ENCODE data around the gene TMEFF1.
"Not testable (repeated sequence)": the region's sequence is repeated elsewhere in the genome, so short reads cannot be mapped to it uniquely, and the experiment has no call there.

The TMEFF1 gene

GRCh38 chr9:100437860-100438805 lies 34.8 kb upstream of the TMEFF1 start:
- Histone ChIP-seq H3K36me3 (ENCODE audit: insufficient read depth, low read depth, low read length) (peaks cover 9% of the 10 kb centered on the region; the same call in 1 of the 2 replicates), H3K4me3 (ENCODE audit: low read length) (no peak overlapping the region), H3K27ac (ENCODE audit: low read length) (no peak overlapping the region), H3K9me3 (ENCODE audit: insufficient read depth, low read depth, low read length) (no peaks in the 10 kb centered on the region), H3K9ac (ENCODE audit: low read depth, low read length) (no peak overlapping the region), H3K4me1 (ENCODE audit: insufficient read depth, low read length) (peaks cover 5% of the 10 kb centered on the region; the same call in 1 of the 2 replicates), H3K27me3 (ENCODE audit: insufficient read depth, low read length) (no peaks in the 10 kb centered on the region)

GRCh38 chr9:100440071-100440470 lies 32.9 kb upstream of the TMEFF1 start:
- Histone ChIP-seq H3K27me3 (ENCODE audit: insufficient read depth, low read length) (no peaks in the 10 kb centered on the region), H3K4me3 (ENCODE audit: low read length) (no peak overlapping the region), H3K36me3 (ENCODE audit: insufficient read depth, low read depth, low read length) (peaks cover 24% of the 10 kb centered on the region), H3K27ac (ENCODE audit: low read length) (no peak overlapping the region), H3K4me1 (ENCODE audit: insufficient read depth, low read length) (peaks cover 5% of the 10 kb centered on the region; the same call in 1 of the 2 replicates), H3K9ac (ENCODE audit: low read depth, low read length) (no peak overlapping the region), H3K9me3 (ENCODE audit: insufficient read depth, low read depth, low read length) (no peaks in the 10 kb centered on the region)

- H3K9ac ChIP-seq (ENCODE audit: low read depth, low read length); H3K9me3 ChIP-seq (ENCODE audit: insufficient read depth, low read depth, low read length); H3K27me3 ChIP-seq (ENCODE audit: insufficient read depth, low read length); H3K27ac ChIP-seq (ENCODE audit: low read length); H3K4me1 ChIP-seq (ENCODE audit: insufficient read depth, low read length); H3K4me3 ChIP-seq (ENCODE audit: low read length): not testable (repeated sequence)
- peaks cover 25% of the 10 kb centered on the region for H3K36me3 ChIP-seq (ENCODE audit: insufficient read depth, low read depth, low read length)
These were observed 32.5 kb upstream of the TMEFF1 start for GRCh38 chr9:100440487-100440886.

- Histone ChIP-seq H3K36me3 (ENCODE audit: insufficient read depth, low read depth, low read length) (peaks cover 31% of the 10 kb centered on the region), H3K27ac (ENCODE audit: low read length) (no peak overlapping the region), H3K4me3 (ENCODE audit: low read length) (no peak overlapping the region), H3K4me1 (ENCODE audit: insufficient read depth, low read length) (peaks cover 8% of the 10 kb centered on the region; the same call in 1 of the 2 replicates), H3K9ac (ENCODE audit: low read depth, low read length) (no peak overlapping the region), H3K27me3 (ENCODE audit: insufficient read depth, low read length) (no peaks in the 10 kb centered on the region), H3K9me3 (ENCODE audit: insufficient read depth, low read depth, low read length) (no peaks in the 10 kb centered on the region)
These were observed 31.0 kb upstream of the TMEFF1 start for GRCh38 chr9:100441911-100442361.

- no peak overlapping the region for H3K27ac ChIP-seq (ENCODE audit: low read length)
- no peaks in the 10 kb centered on the region for H3K27me3 ChIP-seq (ENCODE audit: insufficient read depth, low read length)
- peaks cover 34% of the 10 kb centered on the region for H3K36me3 ChIP-seq (ENCODE audit: insufficient read depth, low read depth, low read length)
- H3K9me3 ChIP-seq (ENCODE audit: insufficient read depth, low read depth, low read length) = no peaks in the 10 kb centered on the region
- no peak overlapping the region for H3K9ac ChIP-seq (ENCODE audit: low read depth, low read length)
- H3K4me3 ChIP-seq (ENCODE audit: low read length) = no peak overlapping the region
- H3K4me1 ChIP-seq (ENCODE audit: insufficient read depth, low read length) = peaks cover 9% of the 10 kb centered on the region; the same call in 1 of the 2 replicates
These were observed 28.9 kb upstream of the TMEFF1 start for GRCh38 chr9:100443781-100444768.

GRCh38 chr9:100445161-100445902 lies 27.6 kb upstream of the TMEFF1 start:
- Histone ChIP-seq H3K9ac (ENCODE audit: low read depth, low read length) (no peak overlapping the region), H3K36me3 (ENCODE audit: insufficient read depth, low read depth, low read length) (peaks cover 41% of the 10 kb centered on the region), H3K27me3 (ENCODE audit: insufficient read depth, low read length) (no peaks in the 10 kb centered on the region), H3K27ac (ENCODE audit: low read length) (no peak overlapping the region), H3K9me3 (ENCODE audit: insufficient read depth, low read depth, low read length) (no peaks in the 10 kb centered on the region), H3K4me1 (ENCODE audit: insufficient read depth, low read length) (peaks cover 9% of the 10 kb centered on the region; the same call in 1 of the 2 replicates), H3K4me3 (ENCODE audit: low read length) (no peak overlapping the region)

- Histone ChIP-seq H3K27me3 (ENCODE audit: insufficient read depth, low read length) (no peaks in the 10 kb centered on the region), H3K27ac (ENCODE audit: low read length) (no peak overlapping the region), H3K36me3 (ENCODE audit: insufficient read depth, low read depth, low read length) (peaks cover 48% of the 10 kb centered on the region), H3K4me1 (ENCODE audit: insufficient read depth, low read length) (peaks cover 9% of the 10 kb centered on the region; the same call in 1 of the 2 replicates), H3K4me3 (ENCODE audit: low read length) (no peak overlapping the region), H3K9ac (ENCODE audit: low read depth, low read length) (no peak overlapping the region), H3K9me3 (ENCODE audit: insufficient read depth, low read depth, low read length) (no peaks in the 10 kb centered on the region)
These were observed 26.9 kb upstream of the TMEFF1 start for GRCh38 chr9:100445903-100446549.

GRCh38 chr9:100447041-100447440 lies 25.9 kb upstream of the TMEFF1 start:
- Histone ChIP-seq H3K36me3 (ENCODE audit: insufficient read depth, low read depth, low read length) (peaks cover 54% of the 10 kb centered on the region), H3K4me3 (ENCODE audit: low read length) (no peak overlapping the region), H3K27me3 (ENCODE audit: insufficient read depth, low read length) (no peaks in the 10 kb centered on the region)

GRCh38 chr9:100448266-100448665 lies 24.7 kb upstream of the TMEFF1 start:
- Histone ChIP-seq H3K9ac (ENCODE audit: low read depth, low read length) (no peak overlapping the region), H3K36me3 (ENCODE audit: insufficient read depth, low read depth, low read length) (peaks cover 58% of the 10 kb centered on the region), H3K4me1 (ENCODE audit: insufficient read depth, low read length) (0 out of 2 replicates have a peak, but pooled peaks cover 5% of the 10 kb centered on the region), H3K27ac (ENCODE audit: low read length) (no peak overlapping the region), H3K27me3 (ENCODE audit: insufficient read depth, low read length) (no peaks in the 10 kb centered on the region), H3K9me3 (ENCODE audit: insufficient read depth, low read depth, low read length) (no peaks in the 10 kb centered on the region), H3K4me3 (ENCODE audit: low read length) (no peak overlapping the region)

More at GRCh38 chr9:100447041-100447440, 25.9 kb upstream of the TMEFF1 start:
- no peaks in the 10 kb centered on the region for H3K9me3 ChIP-seq (ENCODE audit: insufficient read depth, low read depth, low read length)
- H3K27ac ChIP-seq (ENCODE audit: low read length) = no peak overlapping the region
- H3K4me1 ChIP-seq (ENCODE audit: insufficient read depth, low read length) = 0 out of 2 replicates have a peak, but pooled peaks cover 5% of the 10 kb centered on the region
- H3K9ac ChIP-seq (ENCODE audit: low read depth, low read length) = no peak overlapping the region

GRCh38 chr9:100449420-100449819 lies 23.5 kb upstream of the TMEFF1 start:
- Histone ChIP-seq H3K9ac (ENCODE audit: low read depth, low read length) (no peak overlapping the region), H3K36me3 (ENCODE audit: insufficient read depth, low read depth, low read length) (peaks cover 50% of the 10 kb centered on the region), H3K27ac (ENCODE audit: low read length) (no peak overlapping the region), H3K4me3 (ENCODE audit: low read length) (no peak overlapping the region), H3K9me3 (ENCODE audit: insufficient read depth, low read depth, low read length) (no peaks in the 10 kb centered on the region), H3K27me3 (ENCODE audit: insufficient read depth, low read length) (no peaks in the 10 kb centered on the region), H3K4me1 (ENCODE audit: insufficient read depth, low read length) (0 out of 2 replicates have a peak, but pooled peaks cover 5% of the 10 kb centered on the region)

Measured in iPS-20b (cell line).